ENCODE measurements around the gene TSPAN18.

TSPAN18 gene

GRCh38 chr11:44741976-44742375 lies 15.2 kb downstream of the TSPAN18 start:
- DNase-seq: no peak

GRCh38 chr11:44742508-44743246 lies 15.9 kb downstream of the TSPAN18 start:
- DNase-seq: no peak

- DNase-seq: no peak
Measured at GRCh38 chr11:44743326-44743725, 16.6 kb downstream of the TSPAN18 start.

GRCh38 chr11:44743959-44744557 lies 17.3 kb downstream of the TSPAN18 start:
- no peak for DNase-seq

- DNase-seq: no peak
Measured at GRCh38 chr11:44746894-44747293, 20.1 kb downstream of the TSPAN18 start.

GRCh38 chr11:44747316-44747715 lies 20.6 kb downstream of the TSPAN18 start:
- DNase-seq: peak in 1 of 2 donors; percentile 5

- no peak for DNase-seq
Measured at GRCh38 chr11:44747836-44748235, 21.1 kb downstream of the TSPAN18 start.

GRCh38 chr11:44748606-44749005 lies 21.8 kb downstream of the TSPAN18 start:
- DNase-seq: no peak

- DNase-seq: no peak
Measured at GRCh38 chr11:44749189-44749588, 22.4 kb downstream of the TSPAN18 start.

GRCh38 chr11:44750551-44751465 lies 24.0 kb downstream of the TSPAN18 start:
- no peak for DNase-seq

GRCh38 chr11:44752300-44752699 lies 25.5 kb downstream of the TSPAN18 start:
- no peak for DNase-seq

- DNase-seq: no peak
Measured at GRCh38 chr11:44752713-44753112, 26.0 kb downstream of the TSPAN18 start.

- no peak for DNase-seq
Measured at GRCh38 chr11:44753961-44754645, 27.3 kb downstream of the TSPAN18 start.

GRCh38 chr11:44754876-44755555 lies 28.3 kb downstream of the TSPAN18 start:
- no peak for DNase-seq

- no peak for DNase-seq
Measured at GRCh38 chr11:44755556-44756523, 29.1 kb downstream of the TSPAN18 start.

- DNase-seq: no peak
Measured at GRCh38 chr11:44758983-44759382, 32.2 kb downstream of the TSPAN18 start.

- no peak for DNase-seq
Measured at GRCh38 chr11:44759743-44760476, 33.1 kb downstream of the TSPAN18 start.

- DNase-seq: no peak
Measured at GRCh38 chr11:44760477-44760872, 33.7 kb downstream of the TSPAN18 start.

- DNase-seq: no peak
Measured at GRCh38 chr11:44760917-44761550, 34.3 kb downstream of the TSPAN18 start.

- DNase-seq: no peak
Measured at GRCh38 chr11:44761551-44761961, 34.8 kb downstream of the TSPAN18 start.

All from CD4-positive, alpha-beta T cell treated with Interleukin-1 beta for 1 hour (primary cell).